Measurements from ENCODE around the gene STARD5. TPM values are rescaled to one million over a fixed set of nuclear protein-coding genes. Genes with fewer than 3 reads are reported as not detected.

STARD5 gene
- total RNA-seq, 4 donors from 2014 or later: 11.2 to 54.5 (median 41.3) TPM

DNA sequence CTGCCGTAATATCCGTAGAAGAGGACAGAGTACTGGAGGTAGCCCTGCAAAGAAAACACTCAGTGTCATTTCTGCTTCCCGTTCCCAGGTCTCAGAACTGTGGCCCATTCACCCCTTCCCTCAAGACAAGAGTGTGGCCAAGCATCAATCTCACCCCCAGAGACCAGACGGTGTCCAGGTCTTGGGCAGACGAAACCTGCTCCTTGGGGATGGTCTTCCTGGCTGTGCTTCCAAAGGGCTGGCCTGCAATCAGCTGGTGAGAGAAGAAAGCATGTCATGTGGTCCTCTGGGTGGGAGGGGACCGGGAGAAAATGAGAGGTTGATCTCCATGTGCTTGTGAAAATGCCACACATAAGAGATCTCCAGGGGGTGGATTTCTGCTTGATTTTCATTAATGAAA, 34.3 kb upstream of the STARD5 start:
- in situ Hi-C loops (cut with MboI; ENCODE audit: low pct_ligation_motif_present in 1 of 4, low pct_unique_long_range_greater_than_20kb in 1 of 4, low sequenced_read_pairs in 3 of 4) (no loop called here), intact Hi-C loops (cut with DNase I; ENCODE audit: low total_unique reads) (no loop called here)
- Histone ChIP-seq H3K36me3 (no peaks in the 10 kb centered on the region), H3K27ac (no peak overlapping the region), H3K4me3 (no peak overlapping the region), H3K4me1 (no peaks in the 10 kb centered on the region), H3K9me3 (no peaks in the 10 kb centered on the region), H3K27me3 (no peaks in the 10 kb centered on the region)
- DNase-seq: no peak
- TF ChIP-seq, protein P1, sequence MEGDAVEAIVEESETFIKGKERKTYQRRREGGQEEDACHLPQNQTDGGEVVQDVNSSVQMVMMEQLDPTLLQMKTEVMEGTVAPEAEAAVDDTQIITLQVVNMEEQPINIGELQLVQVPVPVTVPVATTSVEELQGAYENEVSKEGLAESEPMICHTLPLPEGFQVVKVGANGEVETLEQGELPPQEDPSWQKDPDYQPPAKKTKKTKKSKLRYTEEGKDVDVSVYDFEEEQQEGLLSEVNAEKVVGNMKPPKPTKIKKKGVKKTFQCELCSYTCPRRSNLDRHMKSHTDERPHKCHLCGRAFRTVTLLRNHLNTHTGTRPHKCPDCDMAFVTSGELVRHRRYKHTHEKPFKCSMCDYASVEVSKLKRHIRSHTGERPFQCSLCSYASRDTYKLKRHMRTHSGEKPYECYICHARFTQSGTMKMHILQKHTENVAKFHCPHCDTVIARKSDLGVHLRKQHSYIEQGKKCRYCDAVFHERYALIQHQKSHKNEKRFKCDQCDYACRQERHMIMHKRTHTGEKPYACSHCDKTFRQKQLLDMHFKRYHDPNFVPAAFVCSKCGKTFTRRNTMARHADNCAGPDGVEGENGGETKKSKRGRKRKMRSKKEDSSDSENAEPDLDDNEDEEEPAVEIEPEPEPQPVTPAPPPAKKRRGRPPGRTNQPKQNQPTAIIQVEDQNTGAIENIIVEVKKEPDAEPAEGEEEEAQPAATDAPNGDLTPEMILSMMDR (IDR thresholded peaks at IDR 0.05): no peak
- TF ChIP-seq POLR2A (IDR thresholded peaks at IDR 0.05) (no peak), POLR2AphosphoS5 (IDR thresholded peaks at IDR 0.05) (no peak), EP300 (IDR thresholded peaks at IDR 0.05; ENCODE audit: low read depth) (no peak)
- 93 to 100% methylated on average over 1 to 6 of the region's 6 CpGs for WGBS, 2 donors (ENCODE audit: low coverage in 1 of 2)

DNA sequence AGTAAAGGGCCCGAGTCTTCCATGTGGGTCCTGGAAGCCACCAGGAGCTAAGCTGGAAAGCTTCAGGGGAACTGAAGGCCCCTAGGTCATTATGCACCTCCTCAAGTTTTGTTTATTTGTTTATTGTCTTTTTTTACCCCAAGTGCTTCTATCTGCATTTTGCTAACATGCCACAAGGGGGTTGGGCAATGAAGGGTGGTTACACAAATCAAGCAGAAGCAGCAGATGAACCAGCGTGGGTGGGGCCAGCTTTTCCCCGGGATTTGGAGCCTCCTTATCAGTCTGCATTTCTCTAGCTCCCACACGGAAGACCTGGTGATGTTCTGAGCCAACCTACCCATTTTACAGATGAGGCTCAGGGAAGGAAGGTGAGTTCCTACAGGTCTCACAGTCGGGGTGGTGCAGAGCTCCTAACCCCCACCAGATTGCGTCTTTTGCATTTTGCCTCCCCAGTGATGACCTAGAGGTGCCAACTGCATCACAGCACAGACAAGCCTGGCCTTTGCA, 33.3 kb upstream of the STARD5 start:
- Histone ChIP-seq H3K27me3 (no peaks in the 10 kb centered on the region), H3K36me3 (no peaks in the 10 kb centered on the region), H3K4me1 (no peaks in the 10 kb centered on the region), H3K27ac (no peak overlapping the region), H3K9me3 (no peaks in the 10 kb centered on the region), H3K4me3 (no peak overlapping the region)
- no peak for DNase-seq
- 79 to 93% methylated on average over 3 to 6 of the region's 6 CpGs for WGBS, 2 donors (ENCODE audit: low coverage in 1 of 2)
- intact Hi-C loops (cut with DNase I; ENCODE audit: low total_unique reads) (no loop called here), in situ Hi-C loops (cut with MboI; ENCODE audit: low pct_ligation_motif_present in 1 of 4, low pct_unique_long_range_greater_than_20kb in 1 of 4, low sequenced_read_pairs in 3 of 4) (no loop called here)
- TF ChIP-seq POLR2AphosphoS5 (IDR thresholded peaks at IDR 0.05) (no peak), EP300 (IDR thresholded peaks at IDR 0.05; ENCODE audit: low read depth) (no peak), POLR2A (IDR thresholded peaks at IDR 0.05) (no peak)
- TF ChIP-seq, protein P1 (IDR thresholded peaks at IDR 0.05): no peak

DNA sequence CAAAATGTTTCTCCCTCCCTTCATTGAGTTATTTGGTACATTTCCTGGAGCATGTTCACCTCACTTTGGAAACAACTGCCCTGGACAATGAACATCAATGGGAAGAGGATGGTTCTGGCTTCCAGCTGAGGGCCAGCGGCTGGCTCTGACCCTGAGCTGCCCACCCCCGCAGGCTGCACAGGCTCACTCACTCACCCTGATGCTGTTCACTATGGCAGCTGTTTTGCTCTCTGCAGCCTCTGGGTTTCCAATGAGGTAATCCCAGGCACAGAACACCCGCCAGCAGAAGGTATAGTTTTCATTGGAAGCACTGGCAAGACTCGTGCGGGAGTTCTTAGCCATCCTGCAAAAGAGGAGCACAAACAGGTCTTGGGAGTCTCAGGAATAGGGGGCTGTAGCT, 32.3 kb upstream of the STARD5 start:
- DNase-seq: no peak
- WGBS, 2 donors (ENCODE audit: low coverage in 1 of 2): 61 to 90% methylated on average over 2 to 4 of the region's 5 CpGs
- in situ Hi-C loops (cut with MboI; ENCODE audit: low pct_ligation_motif_present in 1 of 4, low pct_unique_long_range_greater_than_20kb in 1 of 4, low sequenced_read_pairs in 3 of 4): no loop called here
- Histone ChIP-seq H3K4me3 (no peak overlapping the region), H3K9me3 (no peaks in the 10 kb centered on the region), H3K27ac (no peak overlapping the region), H3K27me3 (no peaks in the 10 kb centered on the region), H3K4me1 (no peaks in the 10 kb centered on the region), H3K36me3 (no peaks in the 10 kb centered on the region)
- intact Hi-C loops (cut with DNase I; ENCODE audit: low total_unique reads): no loop called here
- no peak for TF ChIP-seq POLR2A (IDR thresholded peaks at IDR 0.05)
- TF ChIP-seq, protein P1 (IDR thresholded peaks at IDR 0.05): no peak
- TF ChIP-seq EP300 (IDR thresholded peaks at IDR 0.05; ENCODE audit: low read depth): no peak
- no peak for TF ChIP-seq POLR2AphosphoS5 (IDR thresholded peaks at IDR 0.05)

DNA sequence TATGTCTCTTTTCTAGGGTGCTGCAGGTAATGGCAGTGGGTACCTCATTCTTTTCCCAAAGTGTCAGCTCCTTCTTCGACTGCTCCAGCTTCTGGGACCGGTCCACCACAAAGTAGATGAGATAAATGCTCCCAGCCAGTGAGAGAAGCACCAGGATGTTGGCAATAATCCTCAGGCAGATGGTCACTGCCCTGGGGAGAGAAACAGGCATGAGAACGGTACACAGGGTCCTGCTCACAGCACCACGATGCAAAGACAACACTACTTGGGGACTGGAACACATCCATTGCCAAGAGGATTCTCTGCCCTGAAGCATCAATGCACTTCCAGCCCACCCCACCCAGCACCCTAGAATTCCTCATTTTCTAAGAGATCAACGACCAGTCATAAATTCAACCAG, 27.7 kb upstream of the STARD5 start:
- intact Hi-C loops (cut with DNase I; ENCODE audit: low total_unique reads) (no loop called here), in situ Hi-C loops (cut with MboI; ENCODE audit: low pct_ligation_motif_present in 1 of 4, low pct_unique_long_range_greater_than_20kb in 1 of 4, low sequenced_read_pairs in 3 of 4) (no loop called here)
- H3K27me3 ChIP-seq: no peaks in the 10 kb centered on the region
- no peak for DNase-seq
- no peaks in the 10 kb centered on the region for H3K36me3 ChIP-seq
- no peak overlapping the region for H3K4me3 ChIP-seq
- no peak for TF ChIP-seq POLR2AphosphoS5 (IDR thresholded peaks at IDR 0.05)
- TF ChIP-seq, protein P1 (IDR thresholded peaks at IDR 0.05): no peak
- TF ChIP-seq POLR2A (IDR thresholded peaks at IDR 0.05): no peak
- TF ChIP-seq EP300 (IDR thresholded peaks at IDR 0.05; ENCODE audit: low read depth): no peak
- 79% methylated on average over 5 of the region's 5 CpGs; no CpG with 5 or more reads in 1 of the 2 donors for WGBS, 2 donors (ENCODE audit: low coverage in 1 of 2)
- no peaks in the 10 kb centered on the region for H3K4me1 ChIP-seq
- H3K9me3 ChIP-seq: no peaks in the 10 kb centered on the region
- H3K27ac ChIP-seq: no peak overlapping the region

Measured in transverse colon (tissue), 4 donors.